HG03103 (cell line): ENCODE results near the gene C1QL1.

ENCODE experiments used
- ATAC-seq: cut with Tn5 transposase; IDR thresholded peaks from one replicate; pipeline ENCODE4 v1.9.1; 2021; ENCODE audit warnings: low read depth; ENCODE audit not compliant: unreplicated experiment

The C1QL1 gene

DNA sequence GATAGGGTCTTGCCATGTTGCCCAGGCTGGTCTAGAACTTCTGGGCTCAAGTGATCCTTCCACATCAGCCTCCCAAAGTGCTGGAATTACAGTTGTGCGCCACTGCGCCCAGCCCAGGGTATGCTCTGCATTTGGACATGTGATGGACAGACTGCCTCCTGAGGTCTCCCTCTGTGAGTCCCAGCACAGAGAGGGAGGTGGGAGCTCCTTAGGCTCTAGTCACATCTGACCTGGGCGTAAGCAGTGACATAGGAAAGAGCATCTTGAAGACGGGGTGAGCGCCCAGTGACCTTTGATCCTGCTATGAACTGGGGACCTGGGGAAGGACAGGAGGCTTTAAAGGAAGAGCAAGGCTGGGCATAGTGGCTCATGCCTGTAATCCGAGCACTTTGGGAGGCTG, 50.6 kb downstream of the C1QL1 start:
- no peak for ATAC-seq

DNA sequence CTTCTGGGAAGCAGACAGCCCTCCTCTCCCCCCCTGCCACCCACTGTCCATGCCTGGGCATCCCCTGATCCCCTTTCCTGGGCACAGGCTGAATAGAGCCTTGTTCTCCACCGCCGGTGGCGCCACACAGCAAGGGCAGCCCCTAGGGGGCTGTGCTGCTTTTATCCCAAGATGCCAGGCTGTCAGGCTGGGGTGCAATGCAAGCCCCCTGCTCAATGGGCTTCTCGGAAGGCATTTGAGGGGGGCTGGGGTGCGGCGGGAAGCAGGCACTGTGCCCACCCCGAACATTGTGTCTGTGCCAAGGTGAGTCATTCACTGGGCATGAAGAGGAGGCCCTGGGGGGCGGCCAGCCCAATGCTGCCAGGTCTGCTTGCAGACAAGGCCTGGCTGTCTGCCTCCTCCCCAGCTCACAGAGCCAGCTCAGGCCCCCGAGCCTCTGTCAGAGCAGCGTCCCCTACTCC, 51.3 kb downstream of the C1QL1 start:
- ATAC-seq = no peak

DNA sequence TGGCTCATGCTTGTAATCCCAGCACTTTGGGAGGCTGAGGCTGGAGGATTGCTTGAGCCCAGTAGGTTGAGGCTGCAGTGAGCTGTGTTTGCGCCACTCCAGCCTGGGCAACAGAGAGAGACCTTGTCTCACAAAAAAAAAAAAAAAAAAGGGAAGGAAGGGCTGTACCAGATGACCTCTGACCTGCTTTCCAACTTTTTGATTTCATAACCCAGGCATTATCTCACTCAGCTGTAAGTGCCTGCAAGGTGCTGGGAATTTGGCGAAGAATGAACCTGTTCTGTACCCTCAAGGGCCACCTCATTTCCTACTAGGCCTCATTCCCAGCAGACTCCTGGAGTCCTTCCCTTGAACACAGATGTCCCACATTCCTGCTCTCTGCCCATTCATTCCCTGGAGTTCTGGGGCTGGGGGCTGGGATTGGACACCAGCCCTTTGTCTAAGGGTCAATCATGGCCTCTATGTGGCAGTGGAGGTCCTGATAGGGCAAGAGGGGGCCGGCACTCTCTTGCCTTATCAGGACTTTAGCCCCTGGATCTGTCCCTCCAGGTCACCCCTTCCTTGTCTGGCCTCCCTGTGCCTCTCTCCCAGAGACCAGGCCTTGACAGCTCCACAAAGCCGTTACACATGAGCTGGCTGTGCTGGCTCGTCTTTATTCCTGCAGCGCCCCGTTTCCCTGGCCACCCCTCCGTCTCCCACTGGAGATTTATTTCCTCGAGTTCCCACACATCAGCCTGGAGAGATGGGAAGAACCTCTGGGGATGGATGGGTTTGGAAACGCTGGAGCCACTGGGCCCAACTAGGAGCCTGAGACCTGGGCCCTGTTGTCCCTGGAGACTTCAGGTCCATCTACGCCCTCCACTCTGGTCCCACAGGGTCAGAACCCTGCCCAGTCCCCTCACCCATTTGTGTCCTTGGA, 52.0 kb downstream of the C1QL1 start:
- no peak for ATAC-seq

DNA sequence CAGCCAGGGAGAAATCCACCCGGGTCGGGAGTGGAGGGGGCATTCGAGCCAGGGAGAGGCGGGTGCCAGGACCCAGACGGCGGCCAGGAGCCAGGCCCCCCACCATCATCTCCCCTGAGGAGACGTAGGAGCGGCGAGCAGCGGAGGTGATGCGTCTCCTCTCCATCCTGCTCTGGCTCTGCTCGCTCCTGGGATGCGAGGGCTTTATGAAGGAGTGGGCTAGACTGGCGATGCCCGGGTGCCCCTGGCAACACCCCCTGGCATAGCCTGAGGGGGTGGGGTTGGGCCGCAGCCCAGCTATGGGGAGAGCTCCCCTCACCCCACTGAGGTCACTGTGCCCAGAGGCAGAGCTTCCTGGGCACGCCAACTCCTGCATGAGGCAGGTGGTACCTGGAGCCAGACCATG, 52.8 kb downstream of the C1QL1 start, which contains the start of gene GFAP:
GFAP (minus strand) TSS at position 180 of the 406 bp plus-strand sequence; CDS start at position 166, 14 bp downstream.
- no peak for ATAC-seq

DNA sequence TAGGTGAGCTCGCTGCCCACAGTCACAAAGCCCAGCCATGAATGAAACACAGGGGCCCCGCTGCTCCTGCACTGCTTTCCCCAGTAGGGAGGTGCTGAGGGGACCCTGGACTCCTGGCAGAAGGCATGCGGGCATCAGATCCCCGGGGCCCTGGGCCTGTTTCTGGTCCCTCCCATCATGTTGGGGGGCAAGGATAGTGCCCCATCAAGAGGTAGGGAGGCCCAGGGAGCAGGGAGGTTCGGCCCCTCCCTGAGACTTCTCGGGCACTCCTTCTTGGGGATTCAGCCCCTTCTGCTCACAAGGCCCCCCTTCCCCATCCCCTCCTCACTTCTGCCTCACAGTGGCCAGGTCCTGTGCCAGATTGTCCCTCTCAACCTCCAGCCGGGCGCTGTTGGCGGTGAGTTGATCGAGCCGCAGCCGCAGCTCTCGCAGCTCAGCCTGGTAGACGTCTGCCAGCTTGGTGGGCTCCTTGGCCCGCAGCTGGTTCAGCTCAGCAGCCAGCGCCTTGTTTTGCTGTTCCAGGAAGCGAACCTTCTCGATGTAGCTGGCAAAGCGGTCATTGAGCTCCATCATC, 53.3 kb downstream of the C1QL1 start:
- ATAC-seq = no peak

DNA sequence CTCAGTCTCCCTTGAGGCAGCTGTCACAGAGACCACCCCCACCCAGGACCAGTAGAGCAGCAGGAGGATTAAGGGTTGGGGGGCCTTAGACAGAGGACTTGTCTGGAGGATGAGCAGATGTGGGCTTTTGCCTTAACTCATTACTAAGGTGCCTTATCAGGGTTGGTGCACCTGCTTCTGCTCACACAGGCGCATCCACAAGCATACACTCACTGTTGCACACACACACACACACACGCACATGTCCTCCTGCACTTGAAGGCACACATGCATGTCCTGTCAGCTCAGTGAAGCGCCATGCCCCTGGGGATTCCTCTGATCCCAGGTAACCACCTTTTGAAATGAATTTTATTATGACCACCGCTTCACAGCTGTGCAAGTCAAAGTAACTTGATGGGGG, 54.0 kb downstream of the C1QL1 start:
- ATAC-seq = no peak

DNA sequence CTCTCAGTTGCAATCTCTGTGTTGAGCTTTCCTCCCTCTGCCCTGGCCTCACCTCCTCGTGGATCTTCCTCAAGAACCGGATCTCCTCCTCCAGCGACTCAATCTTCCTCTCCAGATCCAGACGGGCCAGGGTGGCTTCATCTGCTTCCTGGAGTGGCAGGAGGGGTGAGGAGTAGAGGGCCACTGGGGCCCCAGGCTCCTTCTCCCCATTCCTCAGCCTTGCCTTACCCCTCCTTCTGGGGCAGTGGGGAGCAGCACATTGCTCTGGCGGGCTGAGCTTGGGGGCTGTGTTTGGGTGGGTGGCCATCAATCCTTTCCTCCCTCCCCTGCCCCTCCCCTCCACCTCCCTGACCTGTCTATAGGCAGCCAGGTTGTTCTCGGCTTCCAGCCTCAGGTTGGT, 54.4 kb downstream of the C1QL1 start:
- ATAC-seq = no peak

DNA sequence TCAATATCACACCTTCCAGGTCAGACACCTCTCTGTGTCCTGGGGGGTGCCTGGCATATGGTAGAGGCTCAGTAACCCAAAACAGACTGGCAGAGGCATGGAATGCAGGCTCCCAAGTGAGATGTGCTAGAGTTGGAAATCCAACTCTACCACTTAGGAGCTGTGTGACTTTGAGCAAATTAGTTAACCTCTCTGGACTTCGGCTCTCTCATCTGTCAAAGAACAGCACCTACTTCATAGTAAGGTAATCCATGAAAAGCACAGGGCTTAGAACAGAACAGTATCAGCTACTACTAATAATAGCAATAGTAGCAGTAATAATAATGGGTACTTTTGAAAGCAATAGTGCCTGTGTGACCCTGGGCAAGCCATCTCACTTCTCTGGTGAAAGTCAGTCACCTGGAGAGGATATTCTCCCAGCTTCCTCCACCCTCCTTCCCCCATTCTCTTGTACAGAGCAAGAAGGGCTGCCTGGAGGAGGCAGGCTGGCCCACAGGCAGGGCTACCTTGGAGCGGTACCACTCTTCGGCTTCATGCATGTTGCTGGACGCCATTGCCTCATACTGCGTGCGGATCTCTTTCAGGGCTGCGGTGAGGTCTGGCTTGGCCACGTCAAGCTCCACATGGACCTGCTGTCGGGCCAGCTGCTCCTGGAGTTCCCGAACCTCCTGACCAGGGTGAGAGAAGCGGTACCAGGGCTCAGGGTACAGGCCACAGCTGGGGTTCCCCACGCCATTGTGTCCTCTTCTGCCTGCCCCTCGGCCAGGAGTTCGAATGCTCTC, 55.1 kb downstream of the C1QL1 start:
- ATAC-seq = no peak

DNA sequence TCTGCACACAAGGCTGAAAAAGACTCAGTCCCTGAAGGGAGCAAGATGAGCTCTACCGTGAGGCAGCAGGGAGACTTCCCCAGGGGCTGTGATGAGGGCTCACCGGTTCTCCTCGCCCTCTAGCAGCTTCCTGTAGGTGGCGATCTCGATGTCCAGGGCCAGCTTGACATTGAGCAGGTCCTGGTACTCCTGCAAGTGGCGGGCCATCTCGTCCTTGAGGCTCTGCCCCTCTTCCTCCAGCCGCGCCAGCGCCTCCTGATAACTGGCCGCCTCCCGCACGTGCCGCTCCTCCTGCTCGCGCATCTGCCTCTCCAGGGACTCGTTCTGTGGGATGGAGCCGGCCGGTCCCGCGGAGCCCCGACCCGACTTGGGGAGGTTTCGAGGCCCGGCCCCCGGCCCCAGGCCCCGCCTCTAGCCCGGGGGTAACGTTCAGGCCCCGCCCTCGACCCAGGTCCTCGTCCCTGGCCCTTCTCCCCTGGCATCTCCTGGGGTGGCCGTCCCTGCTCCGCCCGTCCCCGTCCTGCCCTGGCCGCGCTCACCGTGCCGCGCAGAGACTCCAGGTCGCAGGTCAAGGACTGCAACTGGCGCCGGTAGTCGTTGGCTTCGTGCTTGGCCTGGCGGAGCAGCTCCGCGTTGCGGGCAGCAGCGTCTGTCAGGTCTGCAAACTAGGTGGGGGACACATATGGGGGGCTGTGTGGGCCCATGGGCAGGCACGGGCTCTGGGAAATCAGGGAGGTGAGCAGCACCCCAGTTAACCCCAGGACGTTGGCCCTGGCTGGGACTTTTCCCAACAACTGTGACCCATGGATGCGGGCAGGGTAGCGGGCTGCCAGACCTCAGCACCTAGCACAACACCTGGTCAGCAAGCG, 56.7 kb downstream of the C1QL1 start:
- ATAC-seq = no peak

DNA sequence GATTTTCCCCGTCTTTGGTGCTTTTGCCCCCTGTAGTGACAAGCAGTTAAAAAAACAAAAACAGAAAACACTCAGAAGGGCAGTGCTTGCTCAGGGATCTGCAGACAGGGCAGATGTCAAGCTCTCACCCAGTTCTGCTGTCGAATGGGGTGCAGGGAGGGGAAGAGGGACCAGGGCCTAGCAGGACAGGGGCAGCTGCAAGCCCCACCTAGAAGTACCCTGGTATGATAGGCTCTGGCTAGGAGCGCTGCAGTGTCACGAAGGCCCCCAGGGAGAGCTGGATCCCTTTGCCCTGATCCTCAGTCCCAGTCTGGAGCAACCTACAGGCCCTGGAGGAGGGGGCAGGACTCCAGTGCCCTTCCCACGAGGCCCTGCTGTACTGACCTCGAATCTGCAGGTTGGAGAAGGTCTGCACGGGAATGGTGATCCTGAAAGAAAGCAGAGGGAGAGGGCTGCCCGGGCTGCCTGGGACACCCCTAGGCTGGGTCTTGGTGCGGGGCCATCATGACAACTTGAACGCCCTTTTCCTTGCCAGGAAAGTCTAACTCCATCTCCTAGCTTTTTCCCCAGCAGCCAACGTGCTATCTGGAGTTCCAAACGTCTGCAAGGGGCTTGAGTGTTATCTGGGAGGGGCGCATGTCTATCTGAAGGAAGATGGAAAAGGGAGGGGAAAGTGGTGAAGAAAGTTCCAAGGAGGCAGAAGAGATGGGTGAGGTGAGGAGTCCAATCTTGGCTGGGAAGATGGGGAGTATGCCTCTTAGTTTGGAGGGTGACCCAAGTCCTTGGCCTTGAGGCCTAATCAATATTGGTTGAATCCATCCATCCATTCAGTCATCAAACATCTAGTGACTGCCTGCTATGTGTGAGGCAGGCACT, 57.6 kb downstream of the C1QL1 start:
- ATAC-seq = no peak
